GM21825 (cell line): ENCODE measurements around the gene EIF3A.
"Not testable (repeated sequence)": the region's sequence is repeated elsewhere in the genome, so short reads cannot be mapped to it uniquely, and the experiment has no call there.

Experiments used
- ATAC-seq: cut with Tn5 transposase; IDR thresholded peaks from one replicate; pipeline ENCODE4 v1.9.1; 2021; ENCODE audit warnings: mild to moderate bottlenecking, moderate library complexity; ENCODE audit not compliant: unreplicated experiment

EIF3A gene

DNA sequence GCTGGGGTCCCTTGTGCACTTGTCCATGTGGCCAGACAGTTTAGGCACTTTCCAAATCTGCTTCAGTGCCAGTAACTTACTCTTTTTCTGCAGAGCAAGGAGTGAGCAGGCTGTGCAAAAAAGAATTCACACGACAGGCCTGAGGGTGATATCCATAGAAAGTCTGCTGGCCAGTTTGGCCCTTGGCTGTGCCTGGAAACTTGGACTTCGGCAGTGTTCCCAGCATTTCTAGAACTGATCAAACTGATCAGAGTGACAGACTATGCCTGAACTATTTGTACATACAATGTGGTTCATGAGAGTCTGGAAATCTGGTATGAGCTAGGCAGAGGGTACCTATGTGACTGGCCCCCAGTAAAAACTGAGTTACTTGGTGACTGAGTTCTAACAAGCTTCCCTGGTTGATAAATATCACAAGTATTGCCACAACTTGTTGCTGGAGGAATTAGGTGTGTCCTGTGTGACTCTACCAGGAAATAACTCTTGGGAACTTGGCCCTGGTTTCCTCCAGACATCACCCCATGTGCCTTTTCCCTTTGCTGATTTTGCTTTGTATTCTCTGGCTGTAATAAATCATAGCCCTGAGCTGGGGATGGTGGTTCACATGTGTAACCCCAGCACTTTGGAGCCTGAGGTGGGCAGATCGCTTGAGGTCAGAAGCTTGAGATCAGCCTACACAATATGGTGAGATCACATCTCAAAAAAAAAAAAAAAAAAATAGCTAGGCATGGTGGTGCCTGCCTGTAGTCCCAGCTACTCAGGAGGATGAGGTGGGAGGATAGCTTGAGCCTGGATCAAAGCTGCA is 20.0 kb upstream of the EIF3A start:
- ATAC-seq, result no peak

GRCh38 chr10:119098576-119098975 is 18.0 kb upstream of the EIF3A start:
- ATAC-seq, result no peak

GRCh38 chr10:119096641-119097415 is 16.2 kb upstream of the EIF3A start:
- not testable (repeated sequence) for ATAC-seq

DNA sequence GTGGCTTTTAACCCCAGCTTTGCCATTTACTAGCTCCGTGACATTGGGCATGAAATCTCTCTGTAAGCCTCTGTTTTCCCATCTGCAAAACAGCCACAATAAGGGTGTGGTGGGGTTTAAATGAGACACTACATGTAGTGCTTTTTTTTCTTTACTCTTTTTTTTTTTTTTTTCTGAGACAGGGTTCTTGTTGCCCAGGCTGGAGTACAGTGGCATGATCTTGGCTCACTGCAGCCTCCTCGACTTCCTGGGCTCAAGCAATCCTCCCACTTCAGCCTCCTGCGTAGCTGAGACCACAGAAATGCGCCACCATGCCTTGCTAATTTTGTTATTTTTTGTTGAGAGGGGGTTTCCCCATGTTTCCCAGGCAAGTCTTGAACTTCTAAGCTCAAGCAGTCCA is 15.0 kb upstream of the EIF3A start:
- ATAC-seq, result no peak

DNA sequence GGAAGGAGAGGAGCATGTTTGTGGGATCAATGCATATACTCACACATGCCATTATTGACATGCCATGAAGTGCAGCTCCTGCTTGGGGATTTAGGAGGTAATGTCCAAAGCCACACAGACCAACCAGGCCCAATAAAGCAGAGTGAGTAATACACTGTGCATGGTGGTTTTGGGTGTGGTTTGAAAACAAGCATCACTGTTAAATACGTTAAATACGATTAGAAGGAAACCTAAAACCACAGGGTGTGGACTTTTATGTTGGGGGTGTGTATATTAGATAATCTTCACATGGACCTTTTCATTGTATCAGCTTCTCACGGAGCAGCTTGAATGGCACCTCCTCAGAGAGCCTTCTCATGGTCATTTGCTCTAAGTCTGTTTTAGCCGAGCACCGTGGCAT is 10.4 kb upstream of the EIF3A start:
- ATAC-seq, result no peak

DNA sequence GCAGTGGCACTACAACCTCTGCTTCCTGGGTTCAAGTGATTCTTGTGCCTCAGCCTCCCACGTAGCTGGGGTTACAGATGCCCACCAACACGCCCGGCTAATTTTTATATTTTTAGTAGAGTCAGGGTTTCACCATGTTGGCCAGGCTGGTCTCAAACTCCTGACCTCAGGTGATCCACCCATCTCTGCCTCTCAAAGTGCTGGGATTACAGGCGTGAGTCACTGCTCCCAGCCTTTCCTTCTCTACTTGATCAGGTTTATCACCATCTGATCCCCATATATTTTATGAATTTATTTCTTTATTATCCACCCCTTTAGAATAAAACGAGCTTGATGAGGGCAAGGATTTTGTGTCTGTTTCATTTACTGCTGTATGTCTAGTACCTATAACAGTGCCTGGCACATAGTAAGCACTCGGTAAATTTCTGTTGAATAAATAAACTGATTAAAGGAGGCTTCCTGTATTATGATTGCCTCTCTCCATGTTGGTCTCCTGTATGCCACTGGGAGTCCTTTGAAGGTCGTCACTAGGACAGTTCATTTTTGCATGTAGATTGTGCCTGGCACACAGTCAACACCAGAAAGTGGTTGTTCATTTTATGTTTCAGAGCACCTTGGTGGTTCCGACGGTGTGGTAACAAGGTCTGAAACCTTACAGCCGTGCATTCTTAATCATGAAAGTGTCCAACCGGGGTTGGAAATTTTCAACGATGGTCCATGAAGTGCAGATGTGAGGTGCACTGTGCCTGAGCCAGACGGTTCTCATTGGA is 9.6 kb upstream of the EIF3A start:
- ATAC-seq, result no peak

DNA sequence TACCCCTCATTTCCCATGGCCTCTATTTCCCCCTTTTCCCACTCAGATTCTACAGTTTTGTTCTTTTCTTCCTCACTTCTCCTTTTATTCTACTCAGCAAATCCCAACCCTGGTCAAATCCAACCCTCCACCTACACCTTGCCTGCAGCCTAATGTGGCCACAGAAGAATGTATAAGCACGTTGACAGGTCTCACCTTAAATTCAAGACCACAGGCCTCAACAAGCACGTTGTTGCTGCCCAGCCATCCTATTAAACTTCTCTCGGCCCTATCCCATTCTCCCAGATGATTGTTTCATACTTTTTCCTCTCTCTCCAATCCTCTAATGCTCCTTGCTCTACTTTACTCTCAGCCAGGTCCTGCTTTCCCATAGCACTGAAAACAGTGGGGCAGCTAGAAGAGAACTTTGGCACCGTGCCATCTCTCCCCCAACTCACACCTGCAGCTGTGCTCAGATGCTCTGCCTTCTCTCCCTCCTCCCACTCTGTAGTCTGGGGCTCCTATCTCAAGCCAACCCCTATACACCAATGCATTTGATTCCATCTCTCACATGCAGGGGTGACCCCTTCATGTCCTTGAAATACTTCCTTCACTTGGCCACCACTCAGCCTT is 6.8 kb upstream of the EIF3A start:
- ATAC-seq, result no peak

- ATAC-seq, result no peak
These were observed 4.3 kb upstream of the EIF3A start for GRCh38 chr10:119084896-119085295.

- peak; percentile 63 for ATAC-seq
These were observed 757 bp downstream of the EIF3A start for GRCh38 chr10:119079599-119080520.

- no peak for ATAC-seq
These were observed 2.0 kb downstream of the EIF3A start for GRCh38 chr10:119078422-119079179.

- no peak for ATAC-seq
These were observed 7.0 kb downstream of the EIF3A start for GRCh38 chr10:119073584-119073983.

DNA sequence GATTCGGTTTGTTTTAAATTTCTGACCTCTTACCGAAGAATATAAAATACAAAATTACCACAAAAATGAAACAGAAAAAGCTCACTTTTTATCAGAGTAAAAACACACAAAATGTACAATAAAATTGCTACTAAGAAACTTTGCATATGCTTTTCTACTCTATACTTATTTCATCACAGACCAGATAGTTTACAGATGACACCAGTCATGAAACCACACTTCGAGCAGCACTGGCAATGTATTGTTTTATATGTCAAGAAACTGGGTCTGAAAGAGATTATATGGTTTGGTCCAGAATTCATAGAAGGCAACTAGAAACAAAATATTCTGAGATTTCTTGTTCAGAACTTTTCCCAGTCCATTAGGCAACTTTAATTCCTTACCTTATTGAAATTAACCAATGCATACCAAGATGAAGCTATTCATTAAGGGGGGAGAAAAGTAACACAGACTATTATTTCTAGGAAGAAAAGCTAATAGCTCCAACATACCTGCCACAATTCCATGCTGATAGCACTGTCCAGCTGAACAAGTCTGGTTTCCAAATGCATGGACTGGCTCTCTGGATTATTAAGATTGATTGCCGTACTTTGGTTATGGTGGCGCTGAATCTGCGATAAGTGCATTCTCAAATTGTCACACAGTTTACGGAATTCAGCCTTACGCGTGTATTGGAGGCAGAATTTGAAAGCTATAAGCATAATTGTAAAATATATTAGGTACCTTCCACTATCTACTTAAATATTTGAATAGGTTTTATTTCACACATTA is 10.0 kb downstream of the EIF3A start:
- ATAC-seq, result no peak

DNA sequence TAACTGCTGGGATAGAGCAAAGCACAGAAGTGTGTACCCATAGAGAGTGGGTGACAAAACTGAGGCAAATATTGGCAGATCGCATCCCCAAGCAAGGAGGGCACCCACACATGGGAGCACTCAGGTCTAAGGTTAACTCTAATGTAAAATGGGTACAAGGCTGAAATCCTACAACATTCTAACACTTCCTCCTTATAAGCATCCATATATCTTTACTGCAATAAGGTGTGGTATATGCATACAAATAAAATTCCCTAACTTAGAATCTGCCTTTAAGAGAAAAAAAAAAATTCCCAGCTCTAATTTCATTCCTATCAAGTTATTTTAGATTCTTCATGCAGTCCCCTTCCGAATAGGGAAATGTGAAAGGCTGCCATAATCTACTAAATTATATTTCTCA is 18.7 kb downstream of the EIF3A start:
- no peak for ATAC-seq

- no peak for ATAC-seq
These were observed 19.3 kb downstream of the EIF3A start for GRCh38 chr10:119061352-119061751.

DNA sequence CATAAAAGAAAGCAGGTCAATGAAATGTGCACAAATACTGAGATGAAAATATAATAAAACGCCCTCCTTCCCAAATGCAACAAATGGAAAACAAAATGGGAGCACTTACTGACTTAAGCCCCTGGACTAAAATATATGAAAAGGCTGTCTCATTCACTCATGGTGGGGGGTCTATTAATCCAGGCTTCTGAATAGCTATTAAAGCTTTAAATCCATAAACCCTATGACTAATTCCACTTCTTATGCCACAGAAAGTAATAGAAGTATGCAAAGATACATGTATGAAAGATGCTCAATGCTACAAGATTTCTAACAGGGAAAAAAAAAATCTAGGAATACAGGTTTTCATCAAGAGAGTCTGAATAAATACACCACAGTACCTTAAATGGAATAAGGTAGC is 20.5 kb downstream of the EIF3A start:
- ATAC-seq, result no peak

DNA sequence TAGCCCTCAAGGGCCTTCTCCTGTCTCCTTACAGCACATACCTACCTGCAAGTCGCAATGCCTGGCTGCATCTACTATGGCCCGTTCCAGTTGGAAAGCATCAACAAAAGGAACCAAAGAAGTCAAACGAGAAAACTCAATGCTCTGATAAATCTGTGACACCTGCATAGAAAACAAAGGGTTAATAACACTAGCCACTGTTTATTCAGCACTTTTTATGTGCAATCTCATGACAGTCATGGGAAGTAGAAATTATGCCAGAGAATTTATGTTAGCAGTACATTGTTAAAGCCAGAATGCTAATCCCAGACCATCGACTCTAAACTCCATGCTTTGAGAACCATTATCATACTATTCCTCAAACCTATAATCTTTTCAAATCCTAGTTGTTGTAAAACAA is 21.1 kb downstream of the EIF3A start:
- ATAC-seq, result no peak

DNA sequence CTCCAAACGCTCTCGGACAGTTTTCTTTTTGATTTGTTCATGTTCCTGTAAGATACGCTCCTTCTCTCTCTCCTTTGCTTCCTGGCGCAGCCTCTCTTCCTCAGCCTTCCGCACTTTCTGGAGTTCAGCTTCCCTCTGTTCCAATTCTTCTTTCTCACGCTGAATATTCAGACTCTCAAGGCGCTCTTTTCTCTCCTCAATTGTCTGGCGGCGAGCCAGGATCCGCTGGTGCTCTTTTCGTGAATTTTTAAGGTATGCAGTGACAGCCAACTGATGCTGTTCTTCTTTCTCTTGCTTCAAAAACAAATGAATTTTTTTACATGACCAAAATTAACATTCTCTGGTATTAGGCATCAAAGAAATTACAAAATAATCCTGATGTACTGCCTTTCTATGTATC is 22.6 kb downstream of the EIF3A start:
- ATAC-seq, result no peak

DNA sequence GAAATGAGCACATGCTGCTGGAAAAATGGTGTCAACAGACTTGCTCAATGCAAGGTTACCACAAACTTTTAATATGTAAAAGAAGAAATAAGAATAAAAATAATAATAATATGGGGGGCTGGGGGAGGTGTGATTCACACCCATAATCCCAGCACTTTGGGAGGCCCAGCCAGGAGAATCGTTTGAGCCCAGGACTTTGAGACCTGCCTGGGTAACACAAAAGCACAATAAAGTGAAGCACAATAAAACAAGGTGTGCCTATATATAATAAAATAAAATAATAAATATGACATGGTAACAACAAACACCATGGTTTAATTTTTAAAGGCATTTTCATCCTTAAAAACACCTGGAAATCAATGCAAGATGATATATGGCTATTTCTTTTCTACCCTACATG is 25.1 kb downstream of the EIF3A start:
- ATAC-seq, result no peak

GRCh38 chr10:119051775-119052174 is 28.8 kb downstream of the EIF3A start:
- ATAC-seq, result no peak
